ENCODE data around the gene BEAN1. TPM values are rescaled to one million over a fixed set of nuclear protein-coding genes. Genes with fewer than 3 reads are reported as not detected.
A peak's percentile ranks its signal among the peaks of the same experiment; 100 is the strongest.

The BEAN1 gene
- total and polyA plus RNA-seq, 10 donors = 0.21 to 0.68 (median 0.42) TPM; not detected in 3

DNA sequence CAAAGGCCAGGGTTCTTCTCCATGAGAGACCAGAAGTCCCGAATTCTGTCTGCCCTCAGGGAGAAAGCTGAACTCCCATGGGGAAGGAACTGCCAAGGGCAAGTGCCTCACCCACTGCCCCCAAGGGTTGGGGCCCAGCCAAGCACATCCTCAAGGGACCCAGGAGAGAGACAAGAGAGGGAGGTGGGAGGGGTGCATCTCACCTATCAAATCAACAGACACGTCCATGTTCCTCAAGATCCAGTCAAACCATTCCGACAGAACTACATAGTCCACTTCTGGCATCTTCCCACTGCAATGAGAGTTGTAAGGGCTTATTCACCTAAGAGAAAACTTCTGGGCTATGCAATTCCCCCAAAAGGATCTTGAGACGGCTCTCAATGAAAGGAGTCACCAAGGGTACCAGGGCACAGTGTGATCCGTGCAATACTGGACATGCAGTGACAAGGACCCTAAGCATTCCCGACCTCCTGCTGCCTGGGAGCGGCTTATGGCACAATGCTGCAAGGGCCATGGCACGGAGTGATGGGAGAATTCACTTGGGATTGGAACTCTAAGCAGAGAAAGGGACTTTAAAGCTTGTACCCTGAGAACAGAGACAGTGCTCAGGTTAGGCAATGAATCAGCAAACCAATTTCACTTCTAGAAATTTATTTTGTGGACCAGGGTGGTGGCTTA is 90.6 kb downstream of the BEAN1 start:
- intact Hi-C loops (cut with DNase I; ENCODE audit: low total_unique reads) = no loop called here
- H3K9me3 ChIP-seq = no peaks in the 10 kb centered on the region
- WGBS, 5 donors = 67 to 72% (median 70%) methylated on average over 8 of the region's 8 CpGs
- peak overlapping the region in 5 of 8 donors; percentile 20 to 64 (median 23) for H3K4me3 ChIP-seq
- TF ChIP-seq POLR2A (IDR thresholded peaks at IDR 0.05) (no peak), POLR2AphosphoS5 (IDR thresholded peaks at IDR 0.05) (no peak), CTCF (IDR thresholded peaks at IDR 0.05 in 8 of 11, conservative IDR thresholded peaks at IDR 0.05 in 3 of 11) (no peak)
- peaks cover 74 to 98% (median 86%) of the 10 kb centered on the region in 6 donors for H3K4me1 ChIP-seq
- H3K27ac ChIP-seq = peak overlapping the region; percentile 84 to 99 (median 96)
- H3K36me3 ChIP-seq = peaks cover 0 to 3% (median 0%) of the 10 kb centered on the region in 6 donors
- no peak for DNase-seq
- H3K27me3 ChIP-seq (replicated peaks in 1 of 7) = no peaks in the 10 kb centered on the region

- H3K9me3 ChIP-seq = no peaks in the 10 kb centered on the region
- TF ChIP-seq POLR2A (IDR thresholded peaks at IDR 0.05) (no peak), POLR2AphosphoS5 (IDR thresholded peaks at IDR 0.05) (no peak), CTCF (IDR thresholded peaks at IDR 0.05 in 8 of 11, conservative IDR thresholded peaks at IDR 0.05 in 3 of 11) (no peak)
- peaks cover 90 to 100% (median 99%) of the 10 kb centered on the region in 6 donors for H3K4me1 ChIP-seq
- WGBS, 5 donors = 74 to 83% (median 80%) methylated on average over 11 of the region's 11 CpGs
- H3K4me3 ChIP-seq = peak overlapping the region in 1 of 8 donors; percentile 56
- peak overlapping the region; percentile 73 to 99 (median 96) for H3K27ac ChIP-seq
- H3K36me3 ChIP-seq = no peaks in the 10 kb centered on the region
- no peak for DNase-seq
- intact Hi-C loops (cut with DNase I; ENCODE audit: low total_unique reads) = no loop called here
- H3K27me3 ChIP-seq (replicated peaks in 1 of 7) = no peaks in the 10 kb centered on the region
Measured at GRCh38 chr16:66519482-66520373, 92.6 kb downstream of the BEAN1 start.

- peak overlapping the region in 1 of 8 donors; percentile 56 for H3K4me3 ChIP-seq
- H3K9me3 ChIP-seq = no peaks in the 10 kb centered on the region
- WGBS, 5 donors = 53 to 64% (median 61%) methylated on average over 14 of the region's 14 CpGs
- H3K4me1 ChIP-seq = peaks cover 93 to 100% (median 100%) of the 10 kb centered on the region in 6 donors
- H3K27me3 ChIP-seq (replicated peaks in 1 of 7) = no peaks in the 10 kb centered on the region
- H3K27ac ChIP-seq = peak overlapping the region; percentile 73 to 99 (median 96)
- peaks cover 0 to 3% (median 0%) of the 10 kb centered on the region in 6 donors for H3K36me3 ChIP-seq
- intact Hi-C loops (cut with DNase I; ENCODE audit: low total_unique reads) = no loop called here
- TF ChIP-seq POLR2AphosphoS5 (IDR thresholded peaks at IDR 0.05) (peak in 2 of 3 donors; percentile 57 to 74), CTCF (IDR thresholded peaks at IDR 0.05 in 8 of 11, conservative IDR thresholded peaks at IDR 0.05 in 3 of 11) (no peak), POLR2A (IDR thresholded peaks at IDR 0.05) (no peak)
- DNase-seq = peak; percentile 89
Measured at GRCh38 chr16:66520406-66521170, 93.5 kb downstream of the BEAN1 start.

Measured in spleen (tissue), 11 donors.